ENCODE measurements around the gene HNRNPK.

The HNRNPK gene

GRCh38 chr9:83972286-83972685, 7.7 kb downstream of the HNRNPK start:
- Histone ChIP-seq H3K36me3 (ENCODE audit: control insufficient read depth, low read depth, low read length) (peaks cover 99% of the 10 kb centered on the region), H3K4me1 (ENCODE audit: control insufficient read depth, low read depth, low read length) (no peaks in the 10 kb centered on the region), H3K4me3 (ENCODE audit: low read length) (no peak overlapping the region), H3K27me3 (ENCODE audit: control insufficient read depth, insufficient read depth, low read length) (no peaks in the 10 kb centered on the region), H3K27ac (ENCODE audit: low read length) (no peak overlapping the region), H3K9ac (ENCODE audit: low read length) (no peak overlapping the region), H3K9me3 (ENCODE audit: control insufficient read depth, low read depth, low read length) (no peaks in the 10 kb centered on the region)

- H3K9ac ChIP-seq (ENCODE audit: low read length) = no peak overlapping the region
- no peak overlapping the region for H3K4me3 ChIP-seq (ENCODE audit: low read length)
- no peaks in the 10 kb centered on the region for H3K27me3 ChIP-seq (ENCODE audit: control insufficient read depth, insufficient read depth, low read length)
- H3K9me3 ChIP-seq (ENCODE audit: control insufficient read depth, low read depth, low read length) = no peaks in the 10 kb centered on the region
- H3K27ac ChIP-seq (ENCODE audit: low read length) = no peak overlapping the region
- peaks cover 98% of the 10 kb centered on the region for H3K36me3 ChIP-seq (ENCODE audit: control insufficient read depth, low read depth, low read length)
- no peaks in the 10 kb centered on the region for H3K4me1 ChIP-seq (ENCODE audit: control insufficient read depth, low read depth, low read length)
Measured at GRCh38 chr9:83971485-83971884, 8.5 kb downstream of the HNRNPK start.

- Histone ChIP-seq H3K4me3 (ENCODE audit: low read length) (no peak overlapping the region), H3K9ac (ENCODE audit: low read length) (no peak overlapping the region), H3K9me3 (ENCODE audit: control insufficient read depth, low read depth, low read length) (no peaks in the 10 kb centered on the region), H3K27me3 (ENCODE audit: control insufficient read depth, insufficient read depth, low read length) (no peaks in the 10 kb centered on the region), H3K4me1 (ENCODE audit: control insufficient read depth, low read depth, low read length) (no peaks in the 10 kb centered on the region), H3K27ac (ENCODE audit: low read length) (no peak overlapping the region), H3K36me3 (ENCODE audit: control insufficient read depth, low read depth, low read length) (peaks cover 79% of the 10 kb centered on the region)
Measured at GRCh38 chr9:83969602-83970001, 10.4 kb downstream of the HNRNPK start.

- H3K4me3 ChIP-seq (ENCODE audit: low read length) = no peak overlapping the region
- no peak overlapping the region for H3K9ac ChIP-seq (ENCODE audit: low read length)
- no peaks in the 10 kb centered on the region for H3K9me3 ChIP-seq (ENCODE audit: control insufficient read depth, low read depth, low read length)
- no peaks in the 10 kb centered on the region for H3K4me1 ChIP-seq (ENCODE audit: control insufficient read depth, low read depth, low read length)
- no peaks in the 10 kb centered on the region for H3K27me3 ChIP-seq (ENCODE audit: control insufficient read depth, insufficient read depth, low read length)
- peaks cover 54% of the 10 kb centered on the region for H3K36me3 ChIP-seq (ENCODE audit: control insufficient read depth, low read depth, low read length)
- H3K27ac ChIP-seq (ENCODE audit: low read length) = no peak overlapping the region
Measured at GRCh38 chr9:83967073-83967472, 12.9 kb downstream of the HNRNPK start.

- Histone ChIP-seq H3K4me3 (ENCODE audit: low read length) (no peak overlapping the region), H3K36me3 (ENCODE audit: control insufficient read depth, low read depth, low read length) (peaks cover 45% of the 10 kb centered on the region), H3K4me1 (ENCODE audit: control insufficient read depth, low read depth, low read length) (no peaks in the 10 kb centered on the region), H3K9ac (ENCODE audit: low read length) (no peak overlapping the region), H3K9me3 (ENCODE audit: control insufficient read depth, low read depth, low read length) (no peaks in the 10 kb centered on the region), H3K27ac (ENCODE audit: low read length) (no peak overlapping the region), H3K27me3 (ENCODE audit: control insufficient read depth, insufficient read depth, low read length) (no peaks in the 10 kb centered on the region)
Measured at GRCh38 chr9:83966209-83966582, 13.8 kb downstream of the HNRNPK start.

- Histone ChIP-seq H3K27ac (ENCODE audit: low read length) (no peak overlapping the region), H3K27me3 (ENCODE audit: control insufficient read depth, insufficient read depth, low read length) (no peaks in the 10 kb centered on the region), H3K4me3 (ENCODE audit: low read length) (no peak overlapping the region), H3K9me3 (ENCODE audit: control insufficient read depth, low read depth, low read length) (no peaks in the 10 kb centered on the region), H3K9ac (ENCODE audit: low read length) (no peak overlapping the region), H3K36me3 (ENCODE audit: control insufficient read depth, low read depth, low read length) (peaks cover 39% of the 10 kb centered on the region), H3K4me1 (ENCODE audit: control insufficient read depth, low read depth, low read length) (no peaks in the 10 kb centered on the region)
Measured at GRCh38 chr9:83965350-83966208, 14.4 kb downstream of the HNRNPK start.

- peaks cover 33% of the 10 kb centered on the region for H3K36me3 ChIP-seq (ENCODE audit: control insufficient read depth, low read depth, low read length)
- H3K9me3 ChIP-seq (ENCODE audit: control insufficient read depth, low read depth, low read length) = no peaks in the 10 kb centered on the region
- no peaks in the 10 kb centered on the region for H3K27me3 ChIP-seq (ENCODE audit: control insufficient read depth, insufficient read depth, low read length)
- no peak overlapping the region for H3K27ac ChIP-seq (ENCODE audit: low read length)
- H3K9ac ChIP-seq (ENCODE audit: low read length) = no peak overlapping the region
- H3K4me3 ChIP-seq (ENCODE audit: low read length) = no peak overlapping the region
- H3K4me1 ChIP-seq (ENCODE audit: control insufficient read depth, low read depth, low read length) = no peaks in the 10 kb centered on the region
Measured at GRCh38 chr9:83964973-83965349, 15.1 kb downstream of the HNRNPK start.

- Histone ChIP-seq H3K27me3 (ENCODE audit: control insufficient read depth, insufficient read depth, low read length) (no peaks in the 10 kb centered on the region), H3K9ac (ENCODE audit: low read length) (no peak overlapping the region), H3K36me3 (ENCODE audit: control insufficient read depth, low read depth, low read length) (peaks cover 6% of the 10 kb centered on the region), H3K9me3 (ENCODE audit: control insufficient read depth, low read depth, low read length) (no peaks in the 10 kb centered on the region), H3K4me1 (ENCODE audit: control insufficient read depth, low read depth, low read length) (no peaks in the 10 kb centered on the region), H3K4me3 (ENCODE audit: low read length) (no peak overlapping the region), H3K27ac (ENCODE audit: low read length) (no peak overlapping the region)
Measured at GRCh38 chr9:83962165-83962564, 17.9 kb downstream of the HNRNPK start.

GRCh38 chr9:83960991-83961390, 19.0 kb downstream of the HNRNPK start:
- Histone ChIP-seq H3K4me1 (ENCODE audit: control insufficient read depth, low read depth, low read length) (no peaks in the 10 kb centered on the region), H3K27ac (ENCODE audit: low read length) (no peak overlapping the region), H3K36me3 (ENCODE audit: control insufficient read depth, low read depth, low read length) (no peaks in the 10 kb centered on the region)

GRCh38 chr9:83959061-83959460, 21.0 kb downstream of the HNRNPK start:
- H3K4me1 ChIP-seq (ENCODE audit: control insufficient read depth, low read depth, low read length) = no peaks in the 10 kb centered on the region
- H3K9me3 ChIP-seq (ENCODE audit: control insufficient read depth, low read depth, low read length) = no peaks in the 10 kb centered on the region
- H3K36me3 ChIP-seq (ENCODE audit: control insufficient read depth, low read depth, low read length) = no peaks in the 10 kb centered on the region
- H3K9ac ChIP-seq (ENCODE audit: low read length) = no peak overlapping the region
- no peak overlapping the region for H3K4me3 ChIP-seq (ENCODE audit: low read length)
- no peaks in the 10 kb centered on the region for H3K27me3 ChIP-seq (ENCODE audit: control insufficient read depth, insufficient read depth, low read length)
- no peak overlapping the region for H3K27ac ChIP-seq (ENCODE audit: low read length)

More at GRCh38 chr9:83960991-83961390, 19.0 kb downstream of the HNRNPK start:
- Histone ChIP-seq H3K9me3 (ENCODE audit: control insufficient read depth, low read depth, low read length) (no peaks in the 10 kb centered on the region), H3K4me3 (ENCODE audit: low read length) (no peak overlapping the region), H3K27me3 (ENCODE audit: control insufficient read depth, insufficient read depth, low read length) (no peaks in the 10 kb centered on the region), H3K9ac (ENCODE audit: low read length) (no peak overlapping the region)

GRCh38 chr9:83957248-83957513, 22.8 kb downstream of the HNRNPK start:
- Histone ChIP-seq H3K4me3 (ENCODE audit: low read length) (peak overlapping the region; percentile 48), H3K27me3 (ENCODE audit: control insufficient read depth, insufficient read depth, low read length) (no peaks in the 10 kb centered on the region), H3K4me1 (ENCODE audit: control insufficient read depth, low read depth, low read length) (no peaks in the 10 kb centered on the region), H3K27ac (ENCODE audit: low read length) (no peak overlapping the region), H3K9ac (ENCODE audit: low read length) (peak overlapping the region; percentile 13), H3K36me3 (ENCODE audit: control insufficient read depth, low read depth, low read length) (no peaks in the 10 kb centered on the region), H3K9me3 (ENCODE audit: control insufficient read depth, low read depth, low read length) (no peaks in the 10 kb centered on the region)

- Histone ChIP-seq H3K27ac (ENCODE audit: low read length) (no peak overlapping the region), H3K9ac (ENCODE audit: low read length) (peak overlapping the region; percentile 13), H3K4me1 (ENCODE audit: control insufficient read depth, low read depth, low read length) (no peaks in the 10 kb centered on the region)
Measured at GRCh38 chr9:83956436-83957247, 23.4 kb downstream of the HNRNPK start.

More at GRCh38 chr9:83956436-83957247, 23.4 kb downstream of the HNRNPK start:
- H3K27me3 ChIP-seq (ENCODE audit: control insufficient read depth, insufficient read depth, low read length) = no peaks in the 10 kb centered on the region
- H3K36me3 ChIP-seq (ENCODE audit: control insufficient read depth, low read depth, low read length) = no peaks in the 10 kb centered on the region
- peak overlapping the region; percentile 48 for H3K4me3 ChIP-seq (ENCODE audit: low read length)
- no peaks in the 10 kb centered on the region for H3K9me3 ChIP-seq (ENCODE audit: control insufficient read depth, low read depth, low read length)
